Tibial nerve (tissue), 4 donors: ENCODE measurements around the gene GAPDHS. TPM values are rescaled to one million over a fixed set of nuclear protein-coding genes. Genes with fewer than 3 reads are reported as not detected.

Experiments
- DNase-seq, 2 donors: peaks; one replicate each; pipeline ENCODE4 v3.0.0-alpha.2; 2019; ENCODE audit warnings: low spot score in 2 of 2
- H3K27ac ChIP-seq, 4 donors: fragments of 200-600 bp; sonication (generic) in 3 of 4; one replicate each; pipeline ENCODE4 v1.5.1; 2017 to 2019; ENCODE audit warnings: mild to moderate bottlenecking in 1 of 4
- H3K27me3 ChIP-seq, 2 donors: fragments of 200-600 bp; sonication (generic) in 1 of 2; one replicate each; pipeline versions ENCODE4 v1.5.1 to v1.6.0; 2017 to 2019
- H3K36me3 ChIP-seq, 3 donors: fragments of 200-600 bp; sonication (generic); one replicate each; pipeline ENCODE4 v1.5.1; 2018 to 2019
- H3K4me1 ChIP-seq, 4 donors: fragments of 200-600 bp; sonication (generic) in 3 of 4; one replicate each; pipeline ENCODE4 v1.5.1; 2017 to 2019
- H3K4me3 ChIP-seq, 4 donors: fragments of 200-600 bp; sonication (generic) in 3 of 4; one replicate each; pipeline ENCODE4 v1.5.1; 2017 to 2019; ENCODE audit warnings: mild to moderate bottlenecking in 1 of 4, moderate library complexity in 1 of 4
- H3K9me3 ChIP-seq, 4 donors: fragments of 200-600 bp; sonication (generic) in 3 of 4; one replicate each; pipeline ENCODE4 v1.5.1; 2017 to 2019
- CTCF ChIP-seq, 5 experiments: fragments of 200-600 bp in 3 of 5; fragments of 450-650 bp in 2 of 5; sonication (generic) in 3 of 5; IDR thresholded peaks; one replicate each; pipeline ENCODE4 v1.5.1; 2016 to 2019; ENCODE audit warnings: antibody characterized with exemption in 5 of 5, mild to moderate bottlenecking in 3 of 5, moderate library complexity in 2 of 5
- EP300 ChIP-seq, 2 donors: sonication (generic); formaldehyde crosslinking; IDR thresholded peaks; one replicate each; pipeline ENCODE4 v1.6.1; 2017; ENCODE audit warnings: antibody characterized with exemption in 2 of 2, mild to moderate bottlenecking in 1 of 2
- POLR2A ChIP-seq, 2 donors: fragments of 450-650 bp; IDR thresholded peaks; one replicate each; pipeline ENCODE4 v1.6.1; 2017; ENCODE audit warnings: antibody characterized with exemption in 2 of 2, mild to moderate bottlenecking in 2 of 2, moderate library complexity in 2 of 2
- WGBS, 2 donors: methylation state at CpG; one replicate each; pipeline ENCODE4 v1.1.5; 2018; 5-methylcytosine and 5-hydroxymethylcytosine counted together
- total RNA-seq, 4 donors: library from RNA; depleted of rRNA; stranded (reverse); fragments of >200 nt; gene quantifications; one replicate each; pipeline ENCODE4 v1.1.0, GENCODE V29; 2016

Gene GAPDHS
- total RNA-seq, 4 donors from 2014 or later = not detected

GRCh38 chr19:35517342-35517741 is 15.9 kb upstream of the GAPDHS start:
- Histone ChIP-seq H3K4me3 (no peak overlapping the region), H3K4me1 (no peaks in the 10 kb centered on the region), H3K27me3 (peaks cover 0 to 18% of the 10 kb centered on the region in 2 donors), H3K9me3 (no peaks in the 10 kb centered on the region), H3K27ac (no peak overlapping the region), H3K36me3 (no peaks in the 10 kb centered on the region)
- TF ChIP-seq CTCF (IDR thresholded peaks at IDR 0.05) (no peak), POLR2A (IDR thresholded peaks at IDR 0.05) (no peak), EP300 (IDR thresholded peaks at IDR 0.05) (no peak)
- WGBS, 2 donors = 68 to 79% methylated on average over 2 of the region's 2 CpGs
- DNase-seq = no peak

GRCh38 chr19:35518313-35518712 is 14.9 kb upstream of the GAPDHS start:
- TF ChIP-seq POLR2A (IDR thresholded peaks at IDR 0.05) (no peak), CTCF (IDR thresholded peaks at IDR 0.05) (no peak), EP300 (IDR thresholded peaks at IDR 0.05) (no peak)

GRCh38 chr19:35519291-35519690 is 14.0 kb upstream of the GAPDHS start:
- peaks cover 0 to 8% of the 10 kb centered on the region in 2 donors for H3K27me3 ChIP-seq
- WGBS, 2 donors = 53 to 61% methylated on average over 7 of the region's 7 CpGs

More at GRCh38 chr19:35518313-35518712, 14.9 kb upstream of the GAPDHS start:
- Histone ChIP-seq H3K4me3 (no peak overlapping the region), H3K27ac (no peak overlapping the region), H3K9me3 (no peaks in the 10 kb centered on the region), H3K36me3 (no peaks in the 10 kb centered on the region), H3K27me3 (peaks cover 0 to 12% of the 10 kb centered on the region in 2 donors), H3K4me1 (no peaks in the 10 kb centered on the region)
- no peak for DNase-seq
- WGBS, 2 donors = 60 to 73% methylated on average over 6 of the region's 6 CpGs

GRCh38 chr19:35521124-35521743 is 12.0 kb upstream of the GAPDHS start:
- no peaks in the 10 kb centered on the region for H3K36me3 ChIP-seq
- no peak for DNase-seq
- WGBS, 2 donors = 40% methylated on average over 16 of the region's 16 CpGs
- H3K4me1 ChIP-seq = no peaks in the 10 kb centered on the region
- no peaks in the 10 kb centered on the region for H3K9me3 ChIP-seq
- H3K27me3 ChIP-seq = peaks cover 0 to 9% of the 10 kb centered on the region in 2 donors
- no peak overlapping the region for H3K27ac ChIP-seq
- H3K4me3 ChIP-seq = no peak overlapping the region
- TF ChIP-seq CTCF (IDR thresholded peaks at IDR 0.05) = no peak
- no peak for TF ChIP-seq EP300 (IDR thresholded peaks at IDR 0.05)
- no peak for TF ChIP-seq POLR2A (IDR thresholded peaks at IDR 0.05)

More at GRCh38 chr19:35519291-35519690, 14.0 kb upstream of the GAPDHS start:
- no peak for DNase-seq
- Histone ChIP-seq H3K36me3 (no peaks in the 10 kb centered on the region), H3K27ac (no peak overlapping the region), H3K9me3 (no peaks in the 10 kb centered on the region), H3K4me1 (no peaks in the 10 kb centered on the region), H3K4me3 (no peak overlapping the region)
- no peak for TF ChIP-seq POLR2A (IDR thresholded peaks at IDR 0.05)
- no peak for TF ChIP-seq CTCF (IDR thresholded peaks at IDR 0.05)
- no peak for TF ChIP-seq EP300 (IDR thresholded peaks at IDR 0.05)

- Histone ChIP-seq H3K9me3 (no peaks in the 10 kb centered on the region), H3K4me3 (no peak overlapping the region), H3K27ac (no peak overlapping the region), H3K4me1 (no peaks in the 10 kb centered on the region), H3K36me3 (no peaks in the 10 kb centered on the region), H3K27me3 (peaks cover 0 to 17% of the 10 kb centered on the region in 2 donors)
- TF ChIP-seq CTCF (IDR thresholded peaks at IDR 0.05) (no peak), EP300 (IDR thresholded peaks at IDR 0.05) (no peak), POLR2A (IDR thresholded peaks at IDR 0.05) (no peak)
- no peak for DNase-seq
- WGBS, 2 donors = 79% methylated on average over 12 of the region's 12 CpGs
Observed at GRCh38 chr19:35522745-35523327, 10.4 kb upstream of the GAPDHS start.
